HG02852 (cell line): Measurements from ENCODE around the gene SLC40A1.

ENCODE experiments used
- ATAC-seq: cut with Tn5 transposase; IDR thresholded peaks from one replicate; pipeline ENCODE4 v1.9.1; 2021; ENCODE audit warnings: mild to moderate bottlenecking, moderate library complexity; ENCODE audit not compliant: unreplicated experiment

SLC40A1 gene

GRCh38 chr2:189516546-189516945 is 64.0 kb downstream of the SLC40A1 start:
- ATAC-seq, result no peak

GRCh38 chr2:189515264-189515663 is 65.3 kb downstream of the SLC40A1 start:
- no peak for ATAC-seq

GRCh38 chr2:189514104-189514503 is 66.5 kb downstream of the SLC40A1 start:
- no peak for ATAC-seq

- no peak for ATAC-seq
These were observed 67.7 kb downstream of the SLC40A1 start for GRCh38 chr2:189512879-189513278.

- ATAC-seq, result no peak
These were observed 68.6 kb downstream of the SLC40A1 start for GRCh38 chr2:189511960-189512319.

- ATAC-seq, result no peak
These were observed 69.2 kb downstream of the SLC40A1 start for GRCh38 chr2:189511210-189511959.
